GM23338 (cell line): ENCODE results near the gene DNAI1.

Source experiments
- CREB1 ChIP-seq: fragments of 250-450 bp; sonication (Bioruptor Pico); IDR thresholded peaks from 2 replicates; pipeline ENCODE4 v1.5.0; 2020; ENCODE audit warnings: low read depth, mild to moderate bottlenecking, moderate library complexity
- EZH2 ChIP-seq: fragments of 200-600 bp; sonication (generic); IDR thresholded peaks from one replicate; pipeline ENCODE4 v1.8.0; 2017; ENCODE audit warnings: antibody characterized with exemption, mild to moderate bottlenecking, low read depth; ENCODE audit not compliant: unreplicated experiment
- EZH2phosphoT487 ChIP-seq: fragments of 200-600 bp; sonication (generic); IDR thresholded peaks from one replicate; pipeline ENCODE4 v1.8.1; 2018; ENCODE audit warnings: antibody characterized with exemption; ENCODE audit not compliant: unreplicated experiment
- JUNB ChIP-seq: IDR thresholded peaks from one replicate; pipeline ENCODE4 v1.6.1; 2016; ENCODE audit warnings: antibody characterized with exemption; ENCODE audit not compliant: unreplicated experiment
- NANOG ChIP-seq: IDR thresholded peaks from 2 replicates; pipeline ENCODE4 v1.6.1; 2016; ENCODE audit warnings: antibody characterized with exemption, borderline replicate concordance
- POLR2AphosphoS5 ChIP-seq: IDR thresholded peaks from 2 replicates; pipeline ENCODE4 v1.6.1; 2016; ENCODE audit warnings: antibody characterized with exemption, low read depth
- ZNF114 ChIP-seq: fragments of 250-450 bp; sonication (Bioruptor Pico); IDR thresholded peaks from 2 replicates; pipeline ENCODE4 v1.5.0; 2020; ENCODE audit warnings: mild to moderate bottlenecking, moderate library complexity
- TF ChIP-seq, protein P1 (sequence below), 2 experiments: fragments of 200-600 bp in 1 of 2; sonication (generic) in 1 of 2; conservative IDR thresholded peaks; 2 replicates each; pipeline versions ENCODE4 v1.5.1 to v1.6.1; 2016 to 2017; ENCODE audit warnings: antibody characterized with exemption in 2 of 2, low read depth in 2 of 2, mild to moderate bottlenecking in 2 of 2, moderate library complexity in 1 of 2

DNA sequence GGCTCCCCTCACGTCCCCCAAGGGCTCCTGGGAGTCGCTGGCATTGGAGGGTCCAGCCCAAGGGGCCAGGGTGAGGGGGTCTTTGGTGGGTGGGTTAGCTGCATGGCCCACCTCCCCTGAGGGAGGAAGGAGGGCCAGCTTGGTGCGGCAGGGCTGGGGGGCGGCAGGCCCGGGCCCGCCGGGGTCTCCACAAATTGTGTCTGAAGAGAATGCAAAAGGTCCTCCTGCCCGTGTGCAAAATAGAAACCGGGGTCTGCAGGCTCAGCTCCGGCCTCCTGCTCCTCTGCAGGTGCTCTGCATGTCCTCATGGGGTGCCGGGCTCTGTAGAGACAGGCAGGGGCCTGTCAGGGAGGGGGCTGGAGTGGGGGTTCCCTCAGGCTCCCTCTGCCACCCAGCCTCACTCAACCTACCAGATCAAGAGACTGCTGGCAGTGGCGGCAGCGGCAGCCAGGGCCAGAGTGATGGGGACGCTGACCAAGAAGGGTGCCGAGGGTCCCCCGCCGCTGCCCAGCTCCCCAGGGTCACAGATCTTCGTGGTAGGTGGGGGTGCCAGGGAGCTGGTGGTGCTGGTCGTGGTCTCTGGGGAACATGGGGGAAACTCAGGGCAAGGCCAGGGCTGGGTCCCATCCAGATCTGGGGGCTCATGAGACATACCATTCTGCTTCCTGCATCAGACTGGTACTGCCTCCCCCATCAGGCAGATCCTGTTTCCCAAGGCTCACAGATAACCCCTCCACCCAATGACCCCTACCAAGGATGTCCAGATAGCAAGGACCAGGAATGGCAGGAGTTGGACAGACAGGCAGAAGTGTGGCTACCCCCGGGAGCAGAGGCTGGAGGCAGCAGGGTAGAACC lies 93.4 kb downstream of the DNAI1 start:
- TF ChIP-seq NANOG (no peak), EZH2 (no peak), EZH2phosphoT487 (no peak), JUNB (no peak), POLR2AphosphoS5 (no peak), ZNF114 (no peak), CREB1 (CRISPR knock-in tag) (no peak)
- TF ChIP-seq, protein P1, sequence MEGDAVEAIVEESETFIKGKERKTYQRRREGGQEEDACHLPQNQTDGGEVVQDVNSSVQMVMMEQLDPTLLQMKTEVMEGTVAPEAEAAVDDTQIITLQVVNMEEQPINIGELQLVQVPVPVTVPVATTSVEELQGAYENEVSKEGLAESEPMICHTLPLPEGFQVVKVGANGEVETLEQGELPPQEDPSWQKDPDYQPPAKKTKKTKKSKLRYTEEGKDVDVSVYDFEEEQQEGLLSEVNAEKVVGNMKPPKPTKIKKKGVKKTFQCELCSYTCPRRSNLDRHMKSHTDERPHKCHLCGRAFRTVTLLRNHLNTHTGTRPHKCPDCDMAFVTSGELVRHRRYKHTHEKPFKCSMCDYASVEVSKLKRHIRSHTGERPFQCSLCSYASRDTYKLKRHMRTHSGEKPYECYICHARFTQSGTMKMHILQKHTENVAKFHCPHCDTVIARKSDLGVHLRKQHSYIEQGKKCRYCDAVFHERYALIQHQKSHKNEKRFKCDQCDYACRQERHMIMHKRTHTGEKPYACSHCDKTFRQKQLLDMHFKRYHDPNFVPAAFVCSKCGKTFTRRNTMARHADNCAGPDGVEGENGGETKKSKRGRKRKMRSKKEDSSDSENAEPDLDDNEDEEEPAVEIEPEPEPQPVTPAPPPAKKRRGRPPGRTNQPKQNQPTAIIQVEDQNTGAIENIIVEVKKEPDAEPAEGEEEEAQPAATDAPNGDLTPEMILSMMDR (conservative IDR thresholded peaks at IDR 0.05; ENCODE audit: low read depth in 2 of 2): no peak
